ENCODE results near the gene CNGA4. TPM values are rescaled to one million over a fixed set of nuclear protein-coding genes. Genes with fewer than 3 reads are reported as not detected.

CNGA4 gene
- total RNA-seq, 1 donor from 2014 or later, result 0.20 TPM

DNA sequence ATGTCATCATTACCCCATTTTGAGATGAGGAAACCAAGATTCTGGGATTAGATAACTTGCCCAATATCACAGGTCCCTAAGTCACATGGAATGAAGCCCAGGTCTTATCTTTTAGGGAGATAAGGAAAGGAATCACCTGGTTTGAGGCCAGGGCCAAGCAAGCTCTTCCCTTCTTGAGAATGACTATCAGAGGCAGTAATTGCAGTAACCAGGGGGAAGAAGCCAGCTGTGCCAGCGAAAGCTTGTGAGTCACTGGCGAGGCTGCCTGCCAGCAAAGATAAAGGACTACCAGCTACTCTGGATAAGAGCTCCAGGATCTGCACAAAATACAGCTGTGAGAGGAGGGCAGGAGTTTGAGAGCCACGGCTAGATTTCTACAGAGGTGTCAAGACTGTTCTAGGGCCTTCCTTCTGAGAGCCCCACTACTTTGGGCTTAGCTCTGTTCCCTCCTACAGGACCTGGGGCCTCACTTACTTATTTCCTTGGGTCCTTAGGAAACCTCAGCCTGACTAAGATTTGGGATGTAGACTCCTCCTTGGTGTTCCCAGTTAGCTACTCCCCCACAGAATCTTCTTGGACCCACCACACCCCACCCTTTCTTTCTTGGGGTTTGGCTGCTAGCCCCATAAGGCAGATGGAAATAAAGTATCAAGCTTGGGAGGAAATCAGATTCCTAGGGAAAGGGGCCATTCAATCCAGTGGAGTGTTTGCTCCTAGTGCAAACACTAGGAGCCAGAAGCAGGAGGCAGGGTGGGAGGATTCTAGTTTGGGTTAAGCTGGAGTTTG, 11.1 kb downstream of the CNGA4 start:
- Mint-ChIP-seq H3K9me3 (no peaks in the 10 kb centered on the region), H3K27ac (no peak overlapping the region), H3K4me1 (no peaks in the 10 kb centered on the region), H3K36me3 (ENCODE audit: low read depth) (no peaks in the 10 kb centered on the region), H3K27me3 (peaks cover 5% of the 10 kb centered on the region), H3K4me3 (no peak overlapping the region)
- POLR2A ChIA-PET, result no interaction called here
- CTCF ChIA-PET, result interaction anchor here (1.4 to 2.1 kb wide), 3 partner anchors 104 to 194 kb away, joined by 4 to 10 read pairs (median 7); no protein-coding TSS in a partner anchor
- DNase-seq (no peak), ATAC-seq (ENCODE audit: low read depth) (no peak)
- intact Hi-C loops (cut with micrococcal nuclease), result no loop called here
- TF ChIP-seq, protein P1, sequence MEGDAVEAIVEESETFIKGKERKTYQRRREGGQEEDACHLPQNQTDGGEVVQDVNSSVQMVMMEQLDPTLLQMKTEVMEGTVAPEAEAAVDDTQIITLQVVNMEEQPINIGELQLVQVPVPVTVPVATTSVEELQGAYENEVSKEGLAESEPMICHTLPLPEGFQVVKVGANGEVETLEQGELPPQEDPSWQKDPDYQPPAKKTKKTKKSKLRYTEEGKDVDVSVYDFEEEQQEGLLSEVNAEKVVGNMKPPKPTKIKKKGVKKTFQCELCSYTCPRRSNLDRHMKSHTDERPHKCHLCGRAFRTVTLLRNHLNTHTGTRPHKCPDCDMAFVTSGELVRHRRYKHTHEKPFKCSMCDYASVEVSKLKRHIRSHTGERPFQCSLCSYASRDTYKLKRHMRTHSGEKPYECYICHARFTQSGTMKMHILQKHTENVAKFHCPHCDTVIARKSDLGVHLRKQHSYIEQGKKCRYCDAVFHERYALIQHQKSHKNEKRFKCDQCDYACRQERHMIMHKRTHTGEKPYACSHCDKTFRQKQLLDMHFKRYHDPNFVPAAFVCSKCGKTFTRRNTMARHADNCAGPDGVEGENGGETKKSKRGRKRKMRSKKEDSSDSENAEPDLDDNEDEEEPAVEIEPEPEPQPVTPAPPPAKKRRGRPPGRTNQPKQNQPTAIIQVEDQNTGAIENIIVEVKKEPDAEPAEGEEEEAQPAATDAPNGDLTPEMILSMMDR (IDR thresholded peaks at IDR 0.05), result no peak

DNA sequence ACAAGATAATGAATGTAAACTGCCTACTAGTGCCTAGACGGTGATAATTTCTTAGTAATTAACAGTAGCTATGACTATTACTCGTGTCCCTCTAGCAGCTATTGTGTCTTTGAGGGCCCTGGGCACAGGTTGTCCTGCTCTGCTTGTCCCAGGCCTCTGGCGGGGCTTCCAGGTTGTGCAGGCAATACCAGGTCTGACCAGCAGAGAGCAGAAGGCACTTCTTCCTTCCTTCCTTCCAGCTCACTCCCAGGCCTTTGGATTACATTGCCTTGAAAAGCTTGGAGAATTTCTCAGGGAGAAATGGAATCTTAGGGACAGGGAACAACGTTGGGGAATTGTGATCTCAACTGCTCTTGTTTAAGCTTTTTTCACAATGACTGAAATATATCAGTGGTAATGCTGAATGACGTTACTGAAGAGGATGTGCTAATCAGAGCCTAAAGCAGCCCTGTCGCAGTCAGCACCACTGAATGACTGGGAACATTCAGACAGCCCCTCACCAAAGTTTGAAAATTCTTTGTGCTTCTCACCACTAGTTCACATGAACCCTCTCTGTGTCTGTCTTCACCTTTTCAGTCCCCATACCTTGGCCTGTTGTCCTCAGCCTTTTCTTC, 12.3 kb downstream of the CNGA4 start:
- Mint-ChIP-seq H3K36me3 (ENCODE audit: low read depth) (no peaks in the 10 kb centered on the region), H3K4me1 (no peaks in the 10 kb centered on the region), H3K4me3 (no peak overlapping the region), H3K9me3 (no peaks in the 10 kb centered on the region), H3K27ac (no peak overlapping the region), H3K27me3 (no peaks in the 10 kb centered on the region)
- POLR2A ChIA-PET, result no interaction called here
- TF ChIP-seq, protein P1 (IDR thresholded peaks at IDR 0.05), result no peak
- intact Hi-C loops (cut with micrococcal nuclease), result loop anchor here (1.0 kb wide), 2 partner anchors 102 to 192 kb away; no protein-coding TSS in a partner anchor
- no peak for DNase-seq
- peak; percentile 64 for ATAC-seq (ENCODE audit: low read depth)
- CTCF ChIA-PET, result interaction anchor here (0.9 to 2.1 kb wide), 6 partner anchors 9 to 193 kb away, joined by 3 to 10 read pairs (median 4); partner anchors contain the start of gene CCKBR

DNA sequence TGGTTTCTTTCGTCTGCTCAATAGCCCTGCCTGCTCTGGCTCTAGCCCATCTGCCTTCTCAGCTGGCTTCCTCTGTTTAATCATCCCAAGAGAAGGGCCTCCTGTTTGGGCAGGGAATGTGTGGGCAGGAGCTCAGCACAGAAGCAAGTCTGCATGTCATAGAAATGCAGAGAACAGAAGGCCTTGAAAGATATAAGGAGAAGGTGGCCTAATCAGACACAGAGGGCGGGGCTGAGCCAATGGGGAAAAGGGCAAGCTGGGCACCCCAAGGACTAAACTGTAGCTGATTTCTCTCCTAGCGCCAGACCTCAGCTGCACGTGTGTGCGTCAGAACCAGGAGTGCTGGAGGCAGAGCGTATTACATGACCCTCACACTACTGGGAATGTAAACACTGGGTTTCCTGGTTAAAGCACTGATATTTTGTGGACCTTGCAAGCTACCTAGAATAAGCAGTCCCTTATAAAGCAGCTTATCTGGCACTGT, 13.1 kb downstream of the CNGA4 start:
- TF ChIP-seq, protein P1 (IDR thresholded peaks at IDR 0.05), result no peak
- DNase-seq, result no peak
- CTCF ChIA-PET, result interaction anchor here (1.0 to 1.9 kb wide), 3 partner anchors 8 to 109 kb away, joined by 3 to 10 read pairs (median 4); partner anchors contain the start of gene CCKBR
- no peak overlapping the region for H3K27ac Mint-ChIP-seq
- H3K36me3 Mint-ChIP-seq (ENCODE audit: low read depth), result no peaks in the 10 kb centered on the region
- no peaks in the 10 kb centered on the region for H3K4me1 Mint-ChIP-seq
- intact Hi-C loops (cut with micrococcal nuclease), result loop anchor here (1.0 kb wide), 2 partner anchors 101 to 191 kb away; no protein-coding TSS in a partner anchor
- H3K4me3 Mint-ChIP-seq, result no peak overlapping the region
- POLR2A ChIA-PET, result no interaction called here
- no peaks in the 10 kb centered on the region for H3K9me3 Mint-ChIP-seq
- H3K27me3 Mint-ChIP-seq, result no peaks in the 10 kb centered on the region
- ATAC-seq (ENCODE audit: low read depth), result no peak

DNA sequence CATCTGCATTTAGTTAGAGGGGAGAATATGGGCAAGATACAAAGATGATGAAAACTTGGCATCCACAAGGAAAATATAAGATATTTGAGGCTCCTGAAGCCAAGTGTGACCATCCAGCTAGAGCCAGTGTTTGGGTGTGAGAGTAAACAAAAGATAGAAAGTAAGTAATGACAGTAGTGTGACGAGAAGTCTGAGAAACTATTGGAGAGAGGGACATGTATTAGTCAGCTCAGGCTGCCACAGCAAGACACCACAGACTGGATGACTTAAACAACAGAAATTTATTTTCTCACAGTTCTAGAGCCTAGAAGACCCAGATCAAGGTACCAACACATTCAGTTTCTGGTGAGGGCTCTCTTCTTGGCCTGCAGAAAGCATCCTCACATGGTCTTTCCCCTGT, 14.3 kb downstream of the CNGA4 start:
- H3K4me1 Mint-ChIP-seq, result no peaks in the 10 kb centered on the region
- CTCF ChIA-PET, result interaction anchor here (0.6 kb wide), 1 partner anchor 173 kb away, joined by 3 read pairs; no protein-coding TSS in a partner anchor
- no peaks in the 10 kb centered on the region for H3K36me3 Mint-ChIP-seq (ENCODE audit: low read depth)
- POLR2A ChIA-PET, result no interaction called here
- intact Hi-C loops (cut with micrococcal nuclease), result no loop called here
- ATAC-seq (ENCODE audit: low read depth) (no peak), DNase-seq (no peak)
- no peaks in the 10 kb centered on the region for H3K9me3 Mint-ChIP-seq
- no peak overlapping the region for H3K27ac Mint-ChIP-seq
- peaks cover 3% of the 10 kb centered on the region for H3K27me3 Mint-ChIP-seq
- TF ChIP-seq, protein P1 (IDR thresholded peaks at IDR 0.05), result no peak
- no peak overlapping the region for H3K4me3 Mint-ChIP-seq

DNA sequence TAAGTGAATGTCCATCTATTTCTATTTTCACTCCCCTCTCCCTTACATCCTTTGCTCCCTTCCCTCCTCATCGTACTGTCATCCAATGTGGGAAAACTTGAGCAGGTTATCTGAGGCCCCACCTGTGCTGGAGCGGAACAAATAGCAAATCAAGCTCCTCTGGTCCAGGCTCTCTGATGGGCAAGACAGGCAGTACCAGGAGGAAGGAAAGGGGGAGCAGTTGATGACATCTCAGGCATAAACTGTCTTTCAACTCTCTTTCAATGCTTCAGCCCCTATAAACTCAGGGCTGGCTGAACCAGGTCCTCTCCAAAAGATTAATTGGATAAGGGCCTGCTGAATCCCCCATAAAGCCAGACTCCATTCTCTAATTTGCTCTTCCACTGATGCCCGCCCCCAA, 19.3 kb downstream of the CNGA4 start:
- intact Hi-C loops (cut with micrococcal nuclease), result no loop called here
- POLR2A ChIA-PET, result no interaction called here
- CTCF ChIA-PET, result no interaction called here

More for the DNA sequence above, 19.3 kb downstream of the CNGA4 start:
- TF ChIP-seq, protein P1 (IDR thresholded peaks at IDR 0.05), result no peak
- DNase-seq, result no peak
- Mint-ChIP-seq H3K36me3 (ENCODE audit: low read depth) (no peaks in the 10 kb centered on the region), H3K4me3 (no peak overlapping the region), H3K4me1 (peaks cover 11% of the 10 kb centered on the region), H3K9me3 (no peaks in the 10 kb centered on the region), H3K27me3 (peaks cover 14% of the 10 kb centered on the region), H3K27ac (no peak overlapping the region)
- no peak for ATAC-seq (ENCODE audit: low read depth)

Data from activated B cell treated with CpG ODN at 0.5 μM for 24 hours (primary cell).